RWPE2 (cell line): ENCODE results near the gene CDK13.
"Not testable (repeated sequence)": the region's sequence is repeated elsewhere in the genome, so short reads cannot be mapped to it uniquely, and the experiment has no call there.

Source experiments
- ATAC-seq: fragments of 200-7000 bp; cut with Tn5 transposase; 3 replicates; pipeline ENCODE4 v1.9.1; 2021; ENCODE audit warnings: low read depth
- DNase-seq: peaks from one replicate; pipeline ENCODE4 v3.0.0-alpha.2; 2020; ENCODE audit warnings: low spot score
- H3K27ac ChIP-seq: fragments of 450-650 bp; 2 replicates; pipeline ENCODE4 v1.5.1; 2017; ENCODE audit warnings: mild to moderate bottlenecking; ENCODE audit not compliant: poor library complexity, severe bottlenecking
- H3K27me3 ChIP-seq: fragments of 250-450 bp; sonication (Bioruptor Pico); 2 replicates; pipeline ENCODE4 v1.5.1; 2021; ENCODE audit warnings: mild to moderate bottlenecking, moderate library complexity; ENCODE audit not compliant: insufficient read depth, poor library complexity, severe bottlenecking
- H3K36me3 ChIP-seq: fragments of 250-450 bp; sonication (Bioruptor Pico); 2 replicates; pipeline ENCODE4 v1.5.1; 2020; ENCODE audit warnings: low read depth, mild to moderate bottlenecking, moderate library complexity
- H3K4me1 ChIP-seq: fragments of 250-450 bp; sonication (Bioruptor Pico); 2 replicates; pipeline ENCODE4 v1.5.1; 2021; ENCODE audit warnings: mild to moderate bottlenecking, moderate library complexity; ENCODE audit not compliant: insufficient read depth, poor library complexity, severe bottlenecking
- H3K4me3 ChIP-seq: fragments of 250-450 bp; sonication (Bioruptor Pico); 2 replicates; pipeline ENCODE4 v1.5.1; 2021; ENCODE audit warnings: mild to moderate bottlenecking, moderate library complexity; ENCODE audit not compliant: severe bottlenecking
- H3K9me3 ChIP-seq: fragments of 250-450 bp; sonication (Bioruptor Pico); 2 replicates; pipeline ENCODE4 v1.5.1; 2021; ENCODE audit warnings: mild to moderate bottlenecking, moderate library complexity; ENCODE audit not compliant: severe bottlenecking
- TF ChIP-seq, protein P1 (sequence below): fragments of 450-650 bp; IDR thresholded peaks from one replicate; pipeline ENCODE4 v1.5.1; 2017; ENCODE audit warnings: mild to moderate bottlenecking, moderate library complexity; ENCODE audit not compliant: poor library complexity, severe bottlenecking

The CDK13 gene

DNA sequence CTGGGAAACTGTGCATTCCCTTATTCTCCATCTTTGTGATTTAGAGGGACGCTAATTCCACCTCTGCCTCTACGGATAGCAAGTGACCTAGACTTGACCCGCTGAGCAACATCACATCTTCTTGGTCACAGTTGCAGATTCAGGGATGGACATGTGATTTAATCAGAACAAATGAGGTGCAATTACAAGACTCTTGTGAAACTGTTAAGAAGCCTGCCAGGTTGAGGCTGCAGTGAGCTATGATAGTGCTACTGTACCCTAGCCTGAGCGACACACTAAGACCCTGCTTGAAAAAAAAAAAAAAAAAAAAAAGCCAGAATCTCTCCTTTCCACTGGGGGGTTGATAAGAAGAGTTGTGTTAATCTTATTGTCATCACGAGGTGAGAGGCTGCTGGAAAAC lies 170.0 kb downstream of the CDK13 start:
- ATAC-seq (no peak), DNase-seq (no peak)
- no peaks in the 10 kb centered on the region for H3K9me3 ChIP-seq
- peaks cover 8% of the 10 kb centered on the region for H3K4me1 ChIP-seq
- H3K27ac ChIP-seq, result no peak overlapping the region
- no peaks in the 10 kb centered on the region for H3K36me3 ChIP-seq
- TF ChIP-seq, protein P1, sequence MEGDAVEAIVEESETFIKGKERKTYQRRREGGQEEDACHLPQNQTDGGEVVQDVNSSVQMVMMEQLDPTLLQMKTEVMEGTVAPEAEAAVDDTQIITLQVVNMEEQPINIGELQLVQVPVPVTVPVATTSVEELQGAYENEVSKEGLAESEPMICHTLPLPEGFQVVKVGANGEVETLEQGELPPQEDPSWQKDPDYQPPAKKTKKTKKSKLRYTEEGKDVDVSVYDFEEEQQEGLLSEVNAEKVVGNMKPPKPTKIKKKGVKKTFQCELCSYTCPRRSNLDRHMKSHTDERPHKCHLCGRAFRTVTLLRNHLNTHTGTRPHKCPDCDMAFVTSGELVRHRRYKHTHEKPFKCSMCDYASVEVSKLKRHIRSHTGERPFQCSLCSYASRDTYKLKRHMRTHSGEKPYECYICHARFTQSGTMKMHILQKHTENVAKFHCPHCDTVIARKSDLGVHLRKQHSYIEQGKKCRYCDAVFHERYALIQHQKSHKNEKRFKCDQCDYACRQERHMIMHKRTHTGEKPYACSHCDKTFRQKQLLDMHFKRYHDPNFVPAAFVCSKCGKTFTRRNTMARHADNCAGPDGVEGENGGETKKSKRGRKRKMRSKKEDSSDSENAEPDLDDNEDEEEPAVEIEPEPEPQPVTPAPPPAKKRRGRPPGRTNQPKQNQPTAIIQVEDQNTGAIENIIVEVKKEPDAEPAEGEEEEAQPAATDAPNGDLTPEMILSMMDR, result no peak
- no peak overlapping the region for H3K4me3 ChIP-seq
- H3K27me3 ChIP-seq, result no peaks in the 10 kb centered on the region

DNA sequence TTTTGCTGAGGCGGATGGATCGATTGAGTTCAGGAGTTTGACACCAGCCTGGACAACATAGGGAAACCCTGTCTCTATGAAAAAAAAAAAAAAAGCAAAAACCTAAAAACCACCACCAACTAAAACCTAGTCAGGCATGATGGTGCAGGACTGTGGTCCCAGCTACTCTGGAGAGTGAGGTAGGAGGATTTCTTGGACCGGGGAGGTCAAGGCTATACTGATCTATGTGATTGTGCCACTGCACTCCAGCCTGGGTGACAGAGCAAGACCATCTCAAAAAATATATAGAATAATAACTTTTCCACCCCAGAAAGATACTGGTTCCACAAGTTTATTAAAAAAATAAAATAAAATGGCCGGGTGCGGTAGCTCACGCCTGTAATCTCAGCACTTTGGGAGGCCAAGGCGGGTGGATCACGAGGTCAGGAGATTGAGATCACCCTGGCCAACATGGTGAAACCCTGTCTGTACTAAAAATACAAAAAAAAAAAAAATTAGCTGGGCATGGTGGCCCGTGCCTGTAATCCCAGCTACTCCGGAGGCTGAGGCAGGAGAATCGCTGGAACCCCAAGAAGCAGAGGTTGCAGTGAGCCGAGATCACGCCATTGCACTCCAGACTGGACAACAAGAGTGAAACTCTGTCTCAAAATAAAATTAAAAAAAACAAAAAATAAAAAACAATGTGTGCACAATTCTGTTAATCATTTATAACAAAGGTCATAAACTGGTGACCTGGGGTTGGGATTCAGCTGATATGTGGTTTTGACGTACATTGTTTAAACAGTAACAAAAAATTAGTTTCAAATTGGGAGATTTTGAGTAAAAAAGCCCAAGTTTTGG lies 172.3 kb downstream of the CDK13 start:
- DNase-seq, H3K9me3 ChIP-seq, H3K4me1 ChIP-seq, ATAC-seq, H3K27me3 ChIP-seq, H3K27ac ChIP-seq, H3K36me3 ChIP-seq, H3K4me3 ChIP-seq: not testable (repeated sequence)

DNA sequence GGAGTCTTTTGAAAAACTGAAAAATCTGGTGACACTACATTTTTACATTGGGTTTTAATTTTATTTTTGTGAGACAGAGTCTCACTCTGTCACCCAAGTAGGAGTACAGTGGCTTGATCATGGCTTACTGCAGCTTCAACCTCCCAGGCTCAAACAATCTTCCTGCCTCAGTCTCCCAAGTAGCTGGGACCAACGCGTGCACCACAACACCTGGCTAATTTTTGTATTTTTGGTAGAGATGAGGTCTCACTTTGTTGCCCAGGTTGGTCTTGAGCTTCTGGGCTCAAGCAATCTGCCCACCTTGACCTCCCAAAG lies 172.8 kb downstream of the CDK13 start:
- no peaks in the 10 kb centered on the region for H3K4me1 ChIP-seq
- DNase-seq, result no peak
- TF ChIP-seq, protein P1, result no peak
- no peaks in the 10 kb centered on the region for H3K9me3 ChIP-seq
- peaks cover 7% of the 10 kb centered on the region for H3K36me3 ChIP-seq
- H3K4me3 ChIP-seq, result no peak overlapping the region
- no peaks in the 10 kb centered on the region for H3K27me3 ChIP-seq
- ATAC-seq, result no peak
- no peak overlapping the region for H3K27ac ChIP-seq

DNA sequence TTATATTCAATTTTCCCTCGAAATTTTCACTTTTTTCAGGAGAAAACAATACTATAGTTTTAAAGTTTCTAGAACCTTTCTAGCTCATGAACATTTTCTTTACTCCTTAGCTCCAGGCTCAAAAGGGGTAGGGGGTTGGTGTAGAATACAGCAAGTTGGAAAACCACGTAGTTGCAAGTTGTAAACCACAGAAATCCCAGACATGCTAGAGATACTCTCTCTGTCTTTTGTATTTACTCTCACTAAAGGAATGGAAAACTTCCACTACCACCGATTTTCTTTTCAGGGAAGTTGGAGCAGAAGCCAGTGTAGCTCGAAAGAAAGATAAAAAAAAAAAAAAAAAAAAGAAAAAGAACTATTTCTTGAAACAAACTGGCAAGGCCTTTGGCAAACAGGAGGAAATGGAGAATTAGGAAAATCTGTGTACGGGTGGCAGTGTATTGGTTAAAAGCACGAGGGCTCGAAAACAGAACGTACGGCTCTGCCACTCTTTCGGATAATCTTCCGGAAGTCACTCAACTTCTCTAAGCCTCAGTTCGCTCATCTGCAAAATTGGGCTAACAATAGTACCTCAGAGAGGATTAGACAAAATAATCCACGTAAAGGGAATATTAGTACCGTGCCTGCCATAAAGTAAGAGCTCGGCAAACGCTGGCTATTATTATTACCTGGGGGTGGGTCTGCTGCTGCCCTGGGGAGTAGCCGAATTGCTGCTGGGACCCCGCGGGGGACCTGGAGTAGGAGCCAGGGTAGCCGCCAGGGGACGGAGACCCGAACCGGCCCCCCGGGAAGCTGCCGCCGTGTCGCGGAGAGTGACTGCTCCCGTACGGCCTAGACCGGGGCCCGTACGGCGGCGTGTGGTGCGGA lies 183.7 kb downstream of the CDK13 start:
- peak overlapping the region; percentile 96 for H3K4me3 ChIP-seq
- TF ChIP-seq, protein P1, result no peak
- ATAC-seq (peak; percentile 70), DNase-seq (no peak)
- H3K9me3 ChIP-seq, result no peaks in the 10 kb centered on the region
- H3K4me1 ChIP-seq, result peaks cover 15% of the 10 kb centered on the region
- H3K27me3 ChIP-seq, result no peaks in the 10 kb centered on the region
- H3K36me3 ChIP-seq, result peaks cover 32% of the 10 kb centered on the region
- H3K27ac ChIP-seq, result peak overlapping the region; percentile 78

DNA sequence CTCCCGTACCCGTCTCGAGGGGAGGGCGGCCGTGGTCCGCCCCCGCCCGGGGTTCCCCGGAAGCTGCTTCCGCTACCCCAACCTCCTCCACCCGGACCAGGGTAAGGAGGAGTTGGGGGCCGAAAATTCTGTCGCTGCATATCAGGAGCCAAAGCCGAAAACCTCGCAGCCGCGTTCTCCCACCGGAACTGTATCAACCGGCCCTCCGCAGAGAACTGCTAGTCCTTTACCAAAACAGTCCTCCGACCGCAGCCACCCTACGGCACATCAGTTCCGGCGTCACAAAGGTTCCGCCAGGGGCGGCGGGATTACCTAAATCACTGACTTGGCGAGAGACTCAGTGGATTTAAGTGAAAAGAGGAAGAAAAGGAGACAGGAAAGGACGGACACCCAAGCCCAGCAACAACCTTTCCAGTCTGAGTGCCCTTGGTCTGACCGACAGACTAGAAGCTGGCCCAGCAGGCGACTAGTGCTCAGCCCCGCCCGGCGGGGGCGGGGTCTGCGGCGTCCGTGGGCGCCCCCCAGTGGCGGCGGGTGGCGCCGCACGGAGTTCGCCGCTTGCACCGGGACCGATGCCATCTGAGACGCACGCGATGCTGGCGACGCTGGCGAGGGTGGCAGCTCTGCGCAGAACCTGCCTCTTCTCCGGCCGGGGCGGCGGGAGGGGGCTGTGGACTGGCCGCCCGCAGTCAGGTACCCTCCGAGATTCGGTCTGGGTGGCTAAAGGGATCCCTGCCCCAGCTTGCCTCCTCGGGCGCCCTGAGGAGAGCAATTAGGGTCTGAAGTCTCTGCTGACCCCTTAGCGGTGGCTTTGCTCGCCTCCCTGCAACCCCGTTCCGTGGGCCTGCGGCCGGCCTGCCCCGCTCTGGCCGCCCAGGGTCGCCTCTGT lies 184.6 kb downstream of the CDK13 start, which contains the start of the genes MPLKIP and SUGCT:
MPLKIP (minus strand) TSS at position 195 of the 889 bp plus-strand sequence; CDS start at position 140, 55 bp downstream.
SUGCT (plus strand) TSS at position 578 of the 889 bp plus-strand sequence.
- peaks cover 32% of the 10 kb centered on the region for H3K36me3 ChIP-seq
- DNase-seq (peak; percentile 83), ATAC-seq (peak; percentile 83)
- peak within 1 kb of the TSS; percentile 96 for H3K4me3 ChIP-seq
- peak within 1 kb of the TSS; percentile 78 for H3K27ac ChIP-seq
- no peaks in the 10 kb centered on the region for H3K27me3 ChIP-seq
- H3K9me3 ChIP-seq, result no peaks in the 10 kb centered on the region
- TF ChIP-seq, protein P1, result peak; percentile 99
- peaks cover 15% of the 10 kb centered on the region for H3K4me1 ChIP-seq
